Mesothelial cell of epicardium (in vitro differentiated cells): ENCODE results near the gene CHTF8. TPM values are rescaled to one million over a fixed set of nuclear protein-coding genes. Genes with fewer than 3 reads are reported as not detected.

Experiments used
- DNase-seq, 2 experiments: peaks; one replicate each; pipeline ENCODE4 v3.0.0; 2021; ENCODE audit warnings: low spot score in 2 of 2; ENCODE audit not compliant: unreplicated experiment in 2 of 2
- H3K27ac Mint-ChIP-seq: 2 replicates; pipeline ENCODE4 v1.8.0; 2021; ENCODE audit warnings: mixed read lengths
- H3K27me3 Mint-ChIP-seq: 2 replicates; pipeline ENCODE4 v1.8.0; 2021; ENCODE audit warnings: low read depth, mixed read lengths
- H3K36me3 Mint-ChIP-seq: 2 replicates; pipeline ENCODE4 v1.8.0; 2021; ENCODE audit warnings: mixed read lengths
- H3K4me1 Mint-ChIP-seq: 2 replicates; pipeline ENCODE4 v1.8.0; 2021; ENCODE audit warnings: mixed read lengths
- H3K4me3 Mint-ChIP-seq: 2 replicates; pipeline ENCODE4 v1.8.0; 2021; ENCODE audit warnings: mild to moderate bottlenecking, moderate library complexity, mixed read lengths
- H3K9me3 Mint-ChIP-seq: 2 replicates; pipeline ENCODE4 v1.8.0; 2021; ENCODE audit warnings: mixed read lengths
- CTCF ChIP-seq: fragments of 200-600 bp; sonication (generic); IDR thresholded peaks from one replicate; pipeline ENCODE4 v1.5.0; 2021; ENCODE audit warnings: antibody characterized with exemption; ENCODE audit not compliant: unreplicated experiment
- total RNA-seq: library from RNA; stranded (reverse); gene quantifications from 3 replicates; pipeline ENCODE4 v1.2.1, GENCODE V29; 2021

CHTF8 gene
- total RNA-seq, 1 donor from 2014 or later = 91.9 TPM

GRCh38 chr16:69169607-69170352 lies 37.4 kb upstream of the CHTF8 start:
- Mint-ChIP-seq H3K36me3 (peaks cover 20% of the 10 kb centered on the region), H3K27me3 (no peaks in the 10 kb centered on the region), H3K27ac (peak overlapping the region; percentile 21), H3K4me1 (peaks cover 28% of the 10 kb centered on the region), H3K4me3 (no peak overlapping the region), H3K9me3 (no peaks in the 10 kb centered on the region)
- DNase-seq = no peak
- TF ChIP-seq CTCF = no peak

GRCh38 chr16:69169051-69169450 lies 36.7 kb upstream of the CHTF8 start:
- H3K9me3 Mint-ChIP-seq = no peaks in the 10 kb centered on the region
- no peak for TF ChIP-seq CTCF
- H3K4me1 Mint-ChIP-seq = peaks cover 28% of the 10 kb centered on the region
- H3K36me3 Mint-ChIP-seq = peaks cover 22% of the 10 kb centered on the region
- H3K27me3 Mint-ChIP-seq = no peaks in the 10 kb centered on the region
- H3K27ac Mint-ChIP-seq = no peak overlapping the region
- no peak for DNase-seq
- H3K4me3 Mint-ChIP-seq = no peak overlapping the region

GRCh38 chr16:69166946-69167930 lies 34.9 kb upstream of the CHTF8 start:
- H3K4me3 Mint-ChIP-seq = no peak overlapping the region
- no peak for TF ChIP-seq CTCF
- peaks cover 31% of the 10 kb centered on the region for H3K36me3 Mint-ChIP-seq
- H3K27me3 Mint-ChIP-seq = no peaks in the 10 kb centered on the region
- H3K9me3 Mint-ChIP-seq = no peaks in the 10 kb centered on the region
- H3K27ac Mint-ChIP-seq = peak overlapping the region; percentile 68
- no peak for DNase-seq
- H3K4me1 Mint-ChIP-seq = peaks cover 25% of the 10 kb centered on the region

GRCh38 chr16:69166221-69166833 lies 33.9 kb upstream of the CHTF8 start:
- Mint-ChIP-seq H3K27me3 (no peaks in the 10 kb centered on the region), H3K36me3 (peaks cover 36% of the 10 kb centered on the region), H3K27ac (peak overlapping the region; percentile 68), H3K9me3 (no peaks in the 10 kb centered on the region), H3K4me3 (no peak overlapping the region), H3K4me1 (peaks cover 18% of the 10 kb centered on the region)
- no peak for DNase-seq
- TF ChIP-seq CTCF = no peak

- TF ChIP-seq CTCF = no peak
- Mint-ChIP-seq H3K9me3 (no peaks in the 10 kb centered on the region), H3K4me3 (no peak overlapping the region), H3K27me3 (no peaks in the 10 kb centered on the region), H3K4me1 (peaks cover 16% of the 10 kb centered on the region), H3K27ac (no peak overlapping the region), H3K36me3 (peaks cover 40% of the 10 kb centered on the region)
- no peak for DNase-seq
Observed at GRCh38 chr16:69165584-69165983, 33.2 kb upstream of the CHTF8 start.
